Mesendoderm (in vitro differentiated cells): ENCODE measurements around the gene GOLGA6L2.
"Not testable (repeated sequence)": the region's sequence is repeated elsewhere in the genome, so short reads cannot be mapped to it uniquely, and the experiment has no call there.

Source experiments
- DNase-seq: peaks from one replicate; pipeline ENCODE4 v3.0.0; 2013
- H2AK5ac ChIP-seq: 2 replicates; pipeline ENCODE4 v1.6.1; 2013; ENCODE audit warnings: low read length, inconsistent platforms
- H2BK120ac ChIP-seq: 2 replicates; pipeline ENCODE4 v1.6.1; 2013; ENCODE audit warnings: low read depth, mild to moderate bottlenecking, low read length, moderate library complexity, mixed read lengths
- H2BK15ac ChIP-seq: replicated peaks from 2 replicates; pipeline ENCODE4 v1.6.1; 2013; ENCODE audit warnings: low read depth, mild to moderate bottlenecking, moderate library complexity
- H2BK5ac ChIP-seq: 2 replicates; pipeline ENCODE4 v1.6.1; 2013; ENCODE audit warnings: low read length, inconsistent platforms
- H3K18ac ChIP-seq: 2 replicates; pipeline ENCODE4 v1.6.1; 2013; ENCODE audit warnings: mild to moderate bottlenecking, low read length, mixed read lengths
- H3K23ac ChIP-seq: one replicate; pipeline ENCODE4 v1.6.1; 2013; ENCODE audit warnings: low read length
- H3K27ac ChIP-seq: 2 replicates; pipeline ENCODE4 v1.5.1; 2013; ENCODE audit warnings: low read depth, mild to moderate bottlenecking, inconsistent platforms, low read length, moderate library complexity
- H3K27me3 ChIP-seq: 2 replicates; pipeline ENCODE4 v1.6.1; 2013; ENCODE audit warnings: low read length, control low read depth, mild to moderate bottlenecking, inconsistent platforms; ENCODE audit not compliant: insufficient read depth, poor library complexity
- H3K36me3 ChIP-seq: 2 replicates; pipeline ENCODE4 v1.6.1; 2013; ENCODE audit warnings: low read length, inconsistent platforms; ENCODE audit not compliant: control insufficient read depth, insufficient read depth
- H3K4ac ChIP-seq: one replicate; pipeline ENCODE4 v1.6.1; 2013; ENCODE audit warnings: low read depth, mild to moderate bottlenecking, low read length, moderate library complexity
- H3K4me1 ChIP-seq: 2 replicates; pipeline ENCODE4 v1.6.1; 2013; ENCODE audit warnings: low read depth, low read length, inconsistent platforms; ENCODE audit not compliant: control insufficient read depth
- H3K4me2 ChIP-seq: 2 replicates; pipeline ENCODE4 v1.6.1; 2013; ENCODE audit warnings: low read length
- H3K4me3 ChIP-seq: 2 replicates; pipeline ENCODE4 v1.5.1; 2013; ENCODE audit warnings: mild to moderate bottlenecking, low read length
- H3K56ac ChIP-seq: one replicate; pipeline ENCODE4 v1.6.1; 2013; ENCODE audit warnings: low read length
- H3K79me1 ChIP-seq: 2 replicates; pipeline ENCODE4 v1.6.1; 2013; ENCODE audit warnings: low read length, inconsistent platforms
- H3K79me2 ChIP-seq: 2 replicates; pipeline ENCODE4 v1.6.1; 2013; ENCODE audit warnings: mild to moderate bottlenecking, low read length; ENCODE audit not compliant: control insufficient read depth, insufficient read depth
- H3K9ac ChIP-seq: 2 replicates; pipeline ENCODE4 v1.6.1; 2013; ENCODE audit warnings: low read length, inconsistent platforms
- H4K5ac ChIP-seq: one replicate; pipeline ENCODE4 v1.6.1; 2013; ENCODE audit warnings: low read length
- H4K8ac ChIP-seq: one replicate; pipeline ENCODE4 v1.6.1; 2013; ENCODE audit warnings: low read depth, mild to moderate bottlenecking, control low read depth, low read length, moderate library complexity
- WGBS: extraction: QIAGEN DNeasy Blood & Tissue Kit; methylation state at CpG from one replicate; pipeline ENCODE4 v1.1.7; 2013; ENCODE audit warnings: low lambda C conversion rate, missing lambda C conversion rate; ENCODE audit not compliant: insufficient coverage; ENCODE audit errors: extremely low coverage; 5-methylcytosine and 5-hydroxymethylcytosine counted together

The GOLGA6L2 gene

DNA sequence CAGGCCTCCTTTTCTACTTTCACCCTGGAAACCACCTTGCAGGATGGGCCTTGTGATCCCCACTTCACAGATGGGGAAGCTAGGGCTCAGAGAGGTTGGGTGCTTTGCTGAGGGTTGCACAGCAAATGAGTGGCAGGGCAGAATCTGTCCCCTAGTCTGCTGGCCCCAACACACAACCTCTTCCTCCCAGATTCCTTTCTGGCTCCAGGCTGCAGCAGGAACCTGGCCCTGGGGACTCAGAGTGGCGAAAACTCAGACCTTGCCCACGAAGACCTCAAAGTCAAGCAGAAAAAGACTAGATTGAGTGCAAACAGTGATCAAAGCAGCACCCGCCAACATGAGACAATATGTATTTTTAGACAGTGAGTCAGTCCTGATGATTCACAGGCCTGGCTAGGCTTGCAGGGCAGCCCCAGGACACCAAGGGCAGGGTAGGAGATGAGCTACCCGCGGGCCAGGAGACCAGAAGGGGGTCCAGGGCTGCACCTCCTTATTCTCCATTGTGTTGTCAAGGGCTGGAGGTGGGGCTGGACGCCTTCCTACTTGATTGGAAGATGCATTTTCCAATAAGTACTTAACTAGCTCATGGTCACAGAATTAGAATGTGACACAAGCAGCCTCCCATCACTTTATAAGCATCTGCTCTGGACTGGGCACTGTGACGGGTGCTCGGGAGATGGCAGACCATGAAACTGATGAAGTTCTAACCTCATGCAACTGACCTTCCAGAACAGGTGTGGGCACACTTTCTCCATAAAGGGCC lies 23.9 kb downstream of the GOLGA6L2 start:
- H3K4ac ChIP-seq, result no peak overlapping the region
- H2BK15ac ChIP-seq, result no peak overlapping the region
- H4K8ac ChIP-seq, result no peak overlapping the region
- no peaks in the 10 kb centered on the region for H3K79me2 ChIP-seq
- H3K9ac ChIP-seq, result no peak overlapping the region
- H3K79me1 ChIP-seq, result no peaks in the 10 kb centered on the region
- H3K36me3 ChIP-seq, result no peaks in the 10 kb centered on the region
- H4K5ac ChIP-seq, result no peak overlapping the region
- H3K4me3 ChIP-seq, result no peak overlapping the region
- H3K4me1 ChIP-seq, result no peaks in the 10 kb centered on the region
- no peak overlapping the region for H3K4me2 ChIP-seq
- H3K23ac ChIP-seq, result no peak overlapping the region
- no peak overlapping the region for H3K56ac ChIP-seq
- no peak overlapping the region for H2BK5ac ChIP-seq
- no peak overlapping the region for H2BK120ac ChIP-seq
- no peak overlapping the region for H3K27ac ChIP-seq
- DNase-seq, result no peak
- no CpG with 5 or more reads among the region's 8 CpGs for WGBS
- H2AK5ac ChIP-seq, result no peak overlapping the region
- H3K27me3 ChIP-seq, result no peaks in the 10 kb centered on the region
- no peak overlapping the region for H3K18ac ChIP-seq

DNA sequence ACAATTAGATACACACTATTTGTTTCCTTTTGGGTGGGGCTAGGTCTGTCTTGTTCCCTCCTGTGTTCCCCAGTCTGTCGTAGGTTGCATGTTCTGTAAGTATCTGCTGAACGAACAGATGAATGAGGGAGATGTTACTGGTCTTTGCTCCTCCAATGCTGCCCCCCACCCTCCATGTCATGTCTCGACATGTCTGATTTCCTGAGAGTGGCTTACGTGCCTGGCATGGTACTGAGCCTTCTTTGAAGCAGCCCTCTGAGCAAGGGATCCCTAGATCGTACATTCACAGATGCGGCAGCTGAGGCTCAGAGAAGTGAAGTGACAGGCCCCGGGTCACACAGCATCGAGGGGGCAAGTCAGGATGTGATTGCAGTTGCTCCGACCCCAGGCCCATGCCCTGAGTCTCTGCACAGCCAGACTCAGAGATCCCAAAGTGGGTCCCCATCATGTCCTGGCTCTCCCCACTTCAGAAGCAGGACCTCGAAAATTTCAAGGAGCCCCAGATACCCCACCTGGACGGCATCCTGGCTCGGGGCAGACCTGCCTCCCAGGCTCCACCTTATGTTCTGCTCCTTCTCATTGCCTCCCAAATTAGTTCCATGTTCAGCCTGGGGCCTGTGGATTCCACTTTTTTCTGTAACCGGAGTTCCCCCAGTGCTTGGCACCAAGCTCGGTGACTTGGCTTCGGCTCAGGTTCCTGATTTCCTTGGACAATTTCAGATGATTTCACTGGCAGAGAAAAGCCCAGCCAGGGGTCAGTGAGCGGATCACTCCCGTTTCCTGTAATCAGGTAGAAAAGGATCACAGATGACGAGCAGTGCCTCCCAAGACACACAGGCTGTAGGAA lies 24.7 kb downstream of the GOLGA6L2 start:
- no CpG with 5 or more reads among the region's 18 CpGs for WGBS
- Histone ChIP-seq H3K27ac (no peak overlapping the region), H2BK5ac (no peak overlapping the region)

DNA sequence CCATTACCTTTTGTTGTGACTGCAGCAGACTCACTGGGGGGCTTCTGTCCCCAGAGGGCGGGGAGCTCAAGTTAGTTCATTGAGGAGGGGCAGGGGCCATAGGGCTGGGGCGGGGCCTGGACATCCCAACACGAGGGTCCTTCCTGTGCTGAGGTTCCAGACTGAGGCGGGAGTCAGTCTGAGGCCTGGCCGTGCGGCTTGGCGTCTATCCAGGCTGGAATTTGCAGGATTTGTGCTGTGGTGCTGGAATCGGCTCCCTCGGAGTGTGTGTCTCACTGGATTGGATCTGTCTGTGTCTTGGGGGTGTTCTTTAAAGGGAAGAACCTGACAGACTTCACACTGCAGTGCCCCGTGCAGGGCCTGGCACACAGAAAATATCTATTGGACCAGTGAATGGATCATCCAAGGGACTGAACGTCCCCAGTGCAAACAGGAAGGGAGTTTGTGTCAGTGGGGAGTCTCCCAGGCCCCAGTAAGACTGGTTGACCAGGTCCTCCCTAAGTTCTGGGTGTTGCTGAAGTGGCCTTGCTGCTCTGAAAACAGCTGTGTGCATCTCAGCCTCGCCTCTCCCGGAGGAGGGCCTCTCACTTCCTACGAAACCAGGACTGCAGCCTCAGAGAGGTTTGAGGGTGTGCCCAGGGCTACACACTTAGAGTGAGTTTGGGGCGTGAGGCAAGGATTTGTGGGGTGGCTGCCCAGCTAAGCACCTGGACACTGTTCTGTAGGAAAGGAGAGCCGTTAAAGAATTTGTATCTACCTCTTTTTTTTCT lies 26.1 kb downstream of the GOLGA6L2 start:
- H3K56ac ChIP-seq, result no peak overlapping the region
- DNase-seq, result no peak

More for the DNA sequence above, 24.7 kb downstream of the GOLGA6L2 start:
- no peak overlapping the region for H3K56ac ChIP-seq
- no peak overlapping the region for H4K8ac ChIP-seq
- H3K18ac ChIP-seq, result no peak overlapping the region
- no peaks in the 10 kb centered on the region for H3K27me3 ChIP-seq
- no peak overlapping the region for H2AK5ac ChIP-seq
- H4K5ac ChIP-seq, result no peak overlapping the region
- DNase-seq, result no peak
- H3K36me3 ChIP-seq, result no peaks in the 10 kb centered on the region
- no peak overlapping the region for H3K4me3 ChIP-seq
- no peak overlapping the region for H3K9ac ChIP-seq
- H3K4ac ChIP-seq, result no peak overlapping the region
- no peaks in the 10 kb centered on the region for H3K4me1 ChIP-seq
- H2BK120ac ChIP-seq, result no peak overlapping the region
- no peak overlapping the region for H3K23ac ChIP-seq
- H3K79me1 ChIP-seq, result no peaks in the 10 kb centered on the region
- H2BK15ac ChIP-seq, result no peak overlapping the region
- H3K4me2 ChIP-seq, result no peak overlapping the region
- H3K79me2 ChIP-seq, result no peaks in the 10 kb centered on the region

DNA sequence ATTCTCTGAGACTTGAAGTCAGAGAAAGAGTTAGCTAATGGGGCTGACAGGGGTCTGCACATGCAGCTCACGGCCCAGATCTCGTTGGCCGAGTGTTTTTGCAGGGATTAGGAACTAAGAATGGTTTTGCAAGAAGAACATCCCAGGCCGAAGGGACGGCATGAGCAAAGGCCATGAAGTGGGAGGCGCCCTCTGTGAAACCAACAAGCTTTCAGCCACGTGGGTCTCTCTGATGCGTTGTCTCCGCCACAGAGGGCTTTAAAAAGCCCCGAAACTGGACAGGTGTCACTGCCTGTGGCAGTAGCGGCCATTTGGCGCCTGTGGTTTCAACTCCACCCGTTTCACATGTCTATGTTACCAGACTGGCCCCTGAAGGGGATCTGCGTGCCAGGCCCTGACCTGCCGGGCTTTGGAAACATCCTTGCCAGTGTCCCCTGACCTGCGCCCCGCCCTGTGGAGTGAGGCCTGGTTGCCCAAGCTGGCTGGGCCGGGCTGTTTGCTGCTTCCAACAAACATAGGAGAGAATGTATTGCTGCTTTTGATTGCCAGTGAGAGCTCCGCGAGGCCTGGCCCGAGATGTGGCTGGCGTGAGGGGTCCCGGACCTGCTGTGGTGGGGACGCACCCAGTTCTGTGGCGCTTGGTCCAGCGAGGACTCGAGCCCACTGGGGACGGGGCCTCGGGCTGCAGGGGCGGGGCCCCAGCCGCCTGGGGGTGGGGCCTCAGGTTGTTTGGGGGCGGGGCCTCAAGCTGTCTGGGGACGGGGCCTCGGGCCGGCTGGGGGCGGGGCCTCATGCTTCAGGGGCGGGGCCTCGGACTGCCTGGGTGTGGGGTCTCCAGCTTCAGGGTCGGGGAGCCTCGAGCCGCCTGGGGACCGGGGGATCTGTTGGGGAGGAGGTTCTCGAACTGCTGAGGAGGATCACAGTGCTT lies 30.4 kb downstream of the GOLGA6L2 start:
- Histone ChIP-seq H3K4me2 (no peak overlapping the region), H2BK15ac (no peak overlapping the region), H3K27ac (no peak overlapping the region), H3K23ac (no peak overlapping the region), H3K4ac (no peak overlapping the region), H3K79me2 (no peaks in the 10 kb centered on the region), H3K79me1 (no peaks in the 10 kb centered on the region), H2AK5ac (no peak overlapping the region), H3K36me3 (no peaks in the 10 kb centered on the region), H2BK120ac (no peak overlapping the region), H2BK5ac (no peak overlapping the region), H3K9ac (no peak overlapping the region), H3K27me3 (no peaks in the 10 kb centered on the region), H4K5ac (no peak overlapping the region), H3K18ac (no peak overlapping the region), H3K56ac (no peak overlapping the region), H3K4me1 (no peaks in the 10 kb centered on the region), H4K8ac (no peak overlapping the region), H3K4me3 (no peak overlapping the region)
- no peak for DNase-seq
- no CpG with 5 or more reads among the region's 43 CpGs for WGBS

More for the DNA sequence above, 26.1 kb downstream of the GOLGA6L2 start:
- no CpG with 5 or more reads among the region's 16 CpGs for WGBS
- no peak overlapping the region for H2AK5ac ChIP-seq
- no peak overlapping the region for H3K9ac ChIP-seq
- no peak overlapping the region for H3K4me2 ChIP-seq
- no peak overlapping the region for H3K23ac ChIP-seq
- no peaks in the 10 kb centered on the region for H3K79me2 ChIP-seq
- no peak overlapping the region for H3K4ac ChIP-seq
- no peak overlapping the region for H3K27ac ChIP-seq
- H2BK15ac ChIP-seq, result no peak overlapping the region
- no peak overlapping the region for H2BK5ac ChIP-seq
- H3K27me3 ChIP-seq, result no peaks in the 10 kb centered on the region
- H3K18ac ChIP-seq, result no peak overlapping the region
- H3K4me3 ChIP-seq, result no peak overlapping the region
- H3K79me1 ChIP-seq, result no peaks in the 10 kb centered on the region
- no peaks in the 10 kb centered on the region for H3K36me3 ChIP-seq
- H4K5ac ChIP-seq, result no peak overlapping the region
- no peaks in the 10 kb centered on the region for H3K4me1 ChIP-seq
- H4K8ac ChIP-seq, result no peak overlapping the region
- no peak overlapping the region for H2BK120ac ChIP-seq

DNA sequence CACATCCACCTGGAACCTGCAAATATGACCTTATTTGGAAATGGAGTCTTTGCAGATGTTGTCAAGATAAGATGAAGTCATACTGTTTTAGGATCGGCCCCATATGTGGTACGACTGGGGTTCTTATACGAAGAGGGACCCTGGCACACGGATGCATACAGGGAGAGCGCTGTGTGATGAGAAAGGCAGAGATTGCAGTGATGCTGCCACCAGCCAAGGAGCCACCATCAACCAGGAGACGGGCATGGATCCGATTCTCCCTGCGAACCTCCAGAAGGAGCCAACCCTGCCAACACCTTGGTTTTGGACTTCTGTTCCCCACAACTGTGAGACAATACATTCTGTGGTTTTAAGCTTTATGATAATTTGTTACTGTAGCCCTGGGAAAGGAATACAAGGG lies 31.2 kb downstream of the GOLGA6L2 start:
- H3K79me2 ChIP-seq, H4K5ac ChIP-seq, H2BK120ac ChIP-seq, H3K56ac ChIP-seq, H3K9ac ChIP-seq, H3K27me3 ChIP-seq, H2BK15ac ChIP-seq, H4K8ac ChIP-seq, H3K27ac ChIP-seq, DNase-seq, H2BK5ac ChIP-seq, H2AK5ac ChIP-seq, H3K79me1 ChIP-seq, H3K4me2 ChIP-seq, H3K4me1 ChIP-seq, H3K18ac ChIP-seq, H3K4me3 ChIP-seq, H3K36me3 ChIP-seq, H3K23ac ChIP-seq, H3K4ac ChIP-seq: not testable (repeated sequence)
- WGBS, result no CpG with 5 or more reads among the region's 8 CpGs
